Neural crest cell (in vitro differentiated cells): ENCODE data around the gene MDN1. TPM values are rescaled to one million over a fixed set of nuclear protein-coding genes. Genes with fewer than 3 reads are reported as not detected.

Experiments used
- DNase-seq: peaks from one replicate; pipeline ENCODE4 v3.0.0; 2021; ENCODE audit warnings: low read depth, mixed read lengths, low spot score
- H3K27ac Mint-ChIP-seq: one replicate; pipeline ENCODE4 v1.8.0; 2021; ENCODE audit warnings: mild to moderate bottlenecking, mixed read lengths; ENCODE audit not compliant: unreplicated experiment
- H3K27me3 Mint-ChIP-seq: 2 replicates; pipeline ENCODE4 v1.8.0; 2021; ENCODE audit warnings: low read depth, mild to moderate bottlenecking, mixed read lengths
- H3K36me3 Mint-ChIP-seq: 2 replicates; pipeline ENCODE4 v1.8.0; 2021; ENCODE audit warnings: low read depth, mild to moderate bottlenecking, mixed read lengths
- H3K4me1 Mint-ChIP-seq: 2 replicates; pipeline ENCODE4 v1.8.0; 2021; ENCODE audit warnings: mixed read lengths
- H3K4me3 Mint-ChIP-seq: one replicate; pipeline ENCODE4 v1.8.0; 2021; ENCODE audit warnings: mild to moderate bottlenecking, mixed read lengths
- H3K9me3 Mint-ChIP-seq: 2 replicates; pipeline ENCODE4 v1.8.0; 2021; ENCODE audit warnings: mixed read lengths
- CTCF ChIP-seq: fragments of 200-600 bp; sonication (generic); conservative IDR thresholded peaks from 2 replicates; pipeline ENCODE4 v1.5.0; 2021; ENCODE audit warnings: antibody characterized with exemption, mild to moderate bottlenecking
- total RNA-seq: library from RNA; stranded (reverse); gene quantifications from 2 replicates; pipeline ENCODE4 v1.2.1, GENCODE V29; 2021

The MDN1 gene
- total RNA-seq, 1 donor from 2014 or later: 49.0 TPM

- no peaks in the 10 kb centered on the region for H3K9me3 Mint-ChIP-seq
- H3K4me3 Mint-ChIP-seq: no peak overlapping the region
- no peak overlapping the region for H3K27ac Mint-ChIP-seq
- H3K36me3 Mint-ChIP-seq: peaks cover 16% of the 10 kb centered on the region
- no peaks in the 10 kb centered on the region for H3K4me1 Mint-ChIP-seq
- TF ChIP-seq CTCF: no peak
- no peak for DNase-seq
- no peaks in the 10 kb centered on the region for H3K27me3 Mint-ChIP-seq
Measured at GRCh38 chr6:89680150-89680549, 139.4 kb downstream of the MDN1 start.

GRCh38 chr6:89679215-89680120, 140.1 kb downstream of the MDN1 start:
- Mint-ChIP-seq H3K4me1 (no peaks in the 10 kb centered on the region), H3K9me3 (no peaks in the 10 kb centered on the region)

GRCh38 chr6:89678531-89678930, 141.1 kb downstream of the MDN1 start:
- Mint-ChIP-seq H3K9me3 (no peaks in the 10 kb centered on the region), H3K4me3 (no peak overlapping the region), H3K27me3 (no peaks in the 10 kb centered on the region), H3K4me1 (no peaks in the 10 kb centered on the region), H3K36me3 (peaks cover 17% of the 10 kb centered on the region), H3K27ac (no peak overlapping the region)
- no peak for TF ChIP-seq CTCF
- DNase-seq: no peak

More at GRCh38 chr6:89679215-89680120, 140.1 kb downstream of the MDN1 start:
- no peaks in the 10 kb centered on the region for H3K27me3 Mint-ChIP-seq
- peak overlapping the region; percentile 57 for H3K27ac Mint-ChIP-seq
- no peak for TF ChIP-seq CTCF
- no peak for DNase-seq
- no peak overlapping the region for H3K4me3 Mint-ChIP-seq
- H3K36me3 Mint-ChIP-seq: peaks cover 19% of the 10 kb centered on the region

GRCh38 chr6:89675949-89676748, 143.4 kb downstream of the MDN1 start:
- no peaks in the 10 kb centered on the region for H3K9me3 Mint-ChIP-seq
- no peaks in the 10 kb centered on the region for H3K27me3 Mint-ChIP-seq
- no peaks in the 10 kb centered on the region for H3K4me1 Mint-ChIP-seq
- TF ChIP-seq CTCF: no peak
- H3K4me3 Mint-ChIP-seq: no peak overlapping the region
- H3K36me3 Mint-ChIP-seq: peaks cover 19% of the 10 kb centered on the region
- DNase-seq: no peak
- no peak overlapping the region for H3K27ac Mint-ChIP-seq

GRCh38 chr6:89670935-89671565, 148.5 kb downstream of the MDN1 start:
- H3K4me3 Mint-ChIP-seq: no peak overlapping the region
- DNase-seq: no peak
- no peaks in the 10 kb centered on the region for H3K27me3 Mint-ChIP-seq
- H3K36me3 Mint-ChIP-seq: peaks cover 13% of the 10 kb centered on the region
- no peaks in the 10 kb centered on the region for H3K9me3 Mint-ChIP-seq
- no peaks in the 10 kb centered on the region for H3K4me1 Mint-ChIP-seq
- no peak for TF ChIP-seq CTCF
- no peak overlapping the region for H3K27ac Mint-ChIP-seq
